Esophagus squamous epithelium (tissue), 4 donors: ENCODE results near the gene MAP3K9.

Experiments
- CTCF ChIP-seq, 6 experiments: fragments of 450-650 bp in 4 of 6; fragments of 200-600 bp in 2 of 6; sonication (generic) in 2 of 6; IDR thresholded peaks; one replicate each; pipeline ENCODE4 v1.5.1; 2016 to 2019; ENCODE audit warnings: antibody characterized with exemption in 6 of 6, mild to moderate bottlenecking in 4 of 6, moderate library complexity in 4 of 6
- POLR2A ChIP-seq, 4 donors: fragments of 450-650 bp; IDR thresholded peaks; one replicate each; pipeline ENCODE4 v1.6.1; 2017; ENCODE audit warnings: antibody characterized with exemption in 4 of 4, mild to moderate bottlenecking in 4 of 4, moderate library complexity in 3 of 4

GRCh38 chr14:70811578-70811977, 2.3 kb upstream of the MAP3K9 start:
- no peak for TF ChIP-seq POLR2A (IDR thresholded peaks at IDR 0.05)
- TF ChIP-seq CTCF (IDR thresholded peaks at IDR 0.05): no peak
